WTC11 (cell line): ENCODE results near the gene ARF6. TPM values are rescaled to one million over a fixed set of nuclear protein-coding genes. Genes with fewer than 3 reads are reported as not detected.

Source experiments
- ATAC-seq: fragments of 200-7000 bp; cut with Tn5 transposase; 2 replicates; pipeline ENCODE4 v1.10.0; 2021; ENCODE audit warnings: mild to moderate bottlenecking, moderate library complexity
- CTCF ChIA-PET: fragments of 300-600 bp; sonication (Branson Sonifier 250); formaldehyde crosslinking; loops from one replicate; lab custom pipeline; 2021; ENCODE audit warnings: antibody characterized with exemption; lab: Charles Lee
- POLR2A ChIA-PET: fragments of 350-600 bp; sonication (Branson Sonifier 250); formaldehyde crosslinking; loops from one replicate; lab custom pipeline; 2021; ENCODE audit warnings: antibody characterized with exemption; lab: Charles Lee
- DNase-seq: peaks from one replicate; pipeline ENCODE4 v3.0.0; 2021; ENCODE audit warnings: low spot score
- H3K27ac Mint-ChIP-seq: 2 replicates; pipeline ENCODE4 v1.8.0; 2021; ENCODE audit warnings: mixed read lengths
- H3K27me3 Mint-ChIP-seq: 2 replicates; pipeline ENCODE4 v1.8.0; 2021; ENCODE audit warnings: low read depth, mild to moderate bottlenecking, moderate library complexity, mixed read lengths
- H3K36me3 Mint-ChIP-seq: 2 replicates; pipeline ENCODE4 v1.8.0; 2021; ENCODE audit warnings: mixed read lengths
- H3K4me1 Mint-ChIP-seq: 2 replicates; pipeline ENCODE4 v1.8.0; 2022; ENCODE audit warnings: mixed read lengths
- H3K4me3 Mint-ChIP-seq: 2 replicates; pipeline ENCODE4 v1.8.0; 2021; ENCODE audit warnings: mild to moderate bottlenecking, moderate library complexity, mixed read lengths
- H3K9me3 Mint-ChIP-seq: 2 replicates; pipeline ENCODE4 v1.8.0; 2021; ENCODE audit warnings: mixed read lengths
- AR ChIP-seq: fragments of 250-450 bp; sonication (Bioruptor Pico); IDR thresholded peaks from 2 replicates; pipeline ENCODE4 v1.9.0; 2021; ENCODE audit warnings: mild to moderate bottlenecking
- ARID4B ChIP-seq: sonication (generic); formaldehyde crosslinking; IDR thresholded peaks from 2 replicates; pipeline ENCODE4 v1.8.0; 2023; ENCODE audit warnings: missing genetic modification reagents, mild to moderate bottlenecking, borderline replicate concordance
- CREB1 ChIP-seq: sonication (generic); formaldehyde crosslinking; IDR thresholded peaks from 2 replicates; pipeline ENCODE4 v1.8.0; 2023; ENCODE audit warnings: mild to moderate bottlenecking, missing genetic modification reagents
- CREM ChIP-seq: sonication (generic); formaldehyde crosslinking; IDR thresholded peaks from 2 replicates; pipeline ENCODE4 v1.8.1; 2022; ENCODE audit warnings: mild to moderate bottlenecking, missing genetic modification reagents, moderate library complexity
- E2F5 ChIP-seq: sonication (generic); formaldehyde crosslinking; IDR thresholded peaks from 2 replicates; pipeline ENCODE4 v1.8.1; 2022; ENCODE audit warnings: mild to moderate bottlenecking, moderate library complexity, missing genetic modification reagents
- ELF4 ChIP-seq: sonication (generic); formaldehyde crosslinking; IDR thresholded peaks from 2 replicates; pipeline ENCODE4 v1.8.1; 2022; ENCODE audit warnings: low read depth, mild to moderate bottlenecking, moderate library complexity, missing genetic modification reagents
- EMX1 ChIP-seq: fragments of 250-450 bp; sonication (Bioruptor Pico); IDR thresholded peaks from 2 replicates; pipeline ENCODE4 v1.8.0; 2021; ENCODE audit warnings: mild to moderate bottlenecking
- FOXP1 ChIP-seq: sonication (generic); formaldehyde crosslinking; IDR thresholded peaks from 2 replicates; pipeline ENCODE4 v1.8.0; 2022; ENCODE audit warnings: missing genetic modification reagents, mild to moderate bottlenecking, moderate library complexity, borderline replicate concordance
- HMGXB4 ChIP-seq: sonication (generic); formaldehyde crosslinking; IDR thresholded peaks from 2 replicates; pipeline ENCODE4 v1.8.1; 2023; ENCODE audit warnings: mild to moderate bottlenecking, moderate library complexity, missing genetic modification reagents
- IRF1 ChIP-seq: sonication (generic); formaldehyde crosslinking; IDR thresholded peaks from 2 replicates; pipeline ENCODE4 v1.8.0; 2023; ENCODE audit warnings: missing genetic modification reagents
- IRF2 ChIP-seq: sonication (generic); formaldehyde crosslinking; IDR thresholded peaks from 2 replicates; pipeline ENCODE4 v1.8.0; 2022; ENCODE audit warnings: low read depth, missing genetic modification reagents, borderline replicate concordance
- JUN ChIP-seq: sonication (generic); formaldehyde crosslinking; IDR thresholded peaks from 2 replicates; pipeline ENCODE4 v1.8.0; 2023; ENCODE audit warnings: mild to moderate bottlenecking, missing genetic modification reagents
- KAT7 ChIP-seq: sonication (generic); formaldehyde crosslinking; IDR thresholded peaks from 2 replicates; pipeline ENCODE4 v1.8.1; 2023; ENCODE audit warnings: missing genetic modification reagents, mild to moderate bottlenecking, borderline replicate concordance
- MYBL2 ChIP-seq: sonication (generic); formaldehyde crosslinking; IDR thresholded peaks from 2 replicates; pipeline ENCODE4 v1.8.1; 2023; ENCODE audit warnings: mild to moderate bottlenecking, moderate library complexity, missing genetic modification reagents
- NR2C2 ChIP-seq: sonication (generic); formaldehyde crosslinking; IDR thresholded peaks from 2 replicates; pipeline ENCODE4 v1.8.0; 2022; ENCODE audit warnings: mild to moderate bottlenecking, missing genetic modification reagents
- SMAD3 ChIP-seq: sonication (generic); formaldehyde crosslinking; IDR thresholded peaks from 2 replicates; pipeline ENCODE4 v1.8.0; 2022; ENCODE audit warnings: missing genetic modification reagents, mild to moderate bottlenecking, borderline replicate concordance
- SOX15 ChIP-seq: fragments of 250-450 bp; sonication (Bioruptor Pico); IDR thresholded peaks from 2 replicates; pipeline ENCODE4 v1.9.0; 2021; ENCODE audit warnings: mild to moderate bottlenecking
- TCF7 ChIP-seq: sonication (generic); formaldehyde crosslinking; IDR thresholded peaks from 2 replicates; pipeline ENCODE4 v1.8.0; 2022; ENCODE audit warnings: mild to moderate bottlenecking, low read depth, missing genetic modification reagents, moderate library complexity
- TEAD1 ChIP-seq: sonication (generic); formaldehyde crosslinking; IDR thresholded peaks from 2 replicates; pipeline ENCODE4 v1.8.0; 2022; ENCODE audit warnings: mild to moderate bottlenecking, missing genetic modification reagents
- TP53 ChIP-seq: sonication (generic); formaldehyde crosslinking; IDR thresholded peaks from 2 replicates; pipeline ENCODE4 v1.8.1; 2023; ENCODE audit warnings: mild to moderate bottlenecking, missing genetic modification reagents
- ZBTB21 ChIP-seq: sonication (generic); formaldehyde crosslinking; IDR thresholded peaks from 2 replicates; pipeline ENCODE4 v1.8.1; 2023; ENCODE audit warnings: mild to moderate bottlenecking, missing genetic modification reagents, borderline replicate concordance
- ZNF232 ChIP-seq: sonication (generic); formaldehyde crosslinking; IDR thresholded peaks from 2 replicates; pipeline ENCODE4 v1.8.0; 2022; ENCODE audit warnings: mild to moderate bottlenecking, missing genetic modification reagents
- ZNF425 ChIP-seq: fragments of 250-450 bp; sonication (Bioruptor Pico); conservative IDR thresholded peaks from 2 replicates; pipeline ENCODE4 v1.9.0; 2021; ENCODE audit warnings: mild to moderate bottlenecking
- total RNA-seq: library from RNA; stranded (reverse); gene quantifications from 3 replicates; pipeline ENCODE4 v1.2.3, GENCODE V29; 2021

ARF6 gene
- total RNA-seq, 1 experiment from 2014 or later = 55.9 TPM

- H3K27me3 Mint-ChIP-seq = no peaks in the 10 kb centered on the region
- POLR2A ChIA-PET = interaction anchor here (0.6 to 1.9 kb wide), 4 partner anchors 10 to 228 kb away, joined by 3 to 22 read pairs (median 4); partner anchors contain the start of gene KLHDC2
- peak; percentile 82 for DNase-seq
- peaks cover 10% of the 10 kb centered on the region for H3K4me1 Mint-ChIP-seq
- peak within 1 kb of the TSS; percentile 95 for H3K4me3 Mint-ChIP-seq
- CTCF ChIA-PET = interaction anchor here (0.5 to 2.7 kb wide), 33 partner anchors 9 to 379 kb away, joined by 3 to 86 read pairs (median 3); partner anchors contain the start of genes DNAAF2, KLHDC1, KLHDC2 and RPL36AL
- H3K36me3 Mint-ChIP-seq = peaks cover 26% of the 10 kb centered on the region
- ATAC-seq = peak; percentile 72
- H3K9me3 Mint-ChIP-seq = no peaks in the 10 kb centered on the region
- peak within 1 kb of the TSS; percentile 95 for H3K27ac Mint-ChIP-seq
- TF ChIP-seq CREB1 (CRISPR knock-in tag) = 0 out of 2 replicates have a peak, but pooled peaks have one; percentile 47
- TF ChIP-seq SMAD3 (CRISPR knock-in tag) = peak; percentile 88; the same call in 1 of the 2 replicates
- TF ChIP-seq SOX15 = no peak
- TF ChIP-seq IRF1 (CRISPR knock-in tag) = peak; percentile 14; the same call in 1 of the 2 replicates
- TF ChIP-seq ZBTB21 (CRISPR knock-in tag) = 0 out of 2 replicates have a peak, but pooled peaks have one; percentile 21
- no peak for TF ChIP-seq EMX1
- peak; percentile 78 for TF ChIP-seq ZNF232
- TF ChIP-seq FOXP1 (CRISPR knock-in tag) = peak; percentile 93
- TF ChIP-seq ELF4 (CRISPR knock-in tag) = no peak
- TF ChIP-seq TEAD1 (CRISPR knock-in tag) = peak; percentile 68; the same call in 1 of the 2 replicates
- TF ChIP-seq TP53 (CRISPR knock-in tag) = no peak
- TF ChIP-seq TCF7 (CRISPR knock-in tag) = no peak
- TF ChIP-seq KAT7 (CRISPR knock-in tag) = 0 out of 2 replicates have a peak, but pooled peaks have one; percentile 52
- no peak; the same call in 1 of the 2 replicates for TF ChIP-seq CREM (CRISPR knock-in tag)
- peak; percentile 78; the same call in 1 of the 2 replicates for TF ChIP-seq MYBL2 (CRISPR knock-in tag)
- 0 out of 2 replicates have a peak, but pooled peaks have one; percentile 58 for TF ChIP-seq JUN (CRISPR knock-in tag)
- TF ChIP-seq ZNF425 = no peak
- 0 out of 2 replicates have a peak, but pooled peaks have one; percentile 39 for TF ChIP-seq E2F5
- TF ChIP-seq AR (CRISPR knock-in tag) = no peak
- TF ChIP-seq IRF2 = no peak
- no peak for TF ChIP-seq ARID4B (CRISPR knock-in tag)
- no peak for TF ChIP-seq NR2C2 (CRISPR knock-in tag)
- peak; percentile 80; the same call in 1 of the 2 replicates for TF ChIP-seq HMGXB4 (CRISPR knock-in tag)
Measured at GRCh38 chr14:49852301-49853157, 40.4 kb upstream of the ARF6 start, which contains the start of gene NEMF. Gene NEMF (minus strand): TSS chr14:49852788. CDS start chr14:49852753, 35 bp downstream.
